Sigmoid colon (tissue), 7 donors: ENCODE measurements around the gene SMC4. TPM values are rescaled to one million over a fixed set of nuclear protein-coding genes. Genes with fewer than 3 reads are reported as not detected.

ENCODE experiments used
- DNase-seq: peaks from one replicate; pipeline ENCODE4 v3.0.0-alpha.2; 2019
- H3K27ac ChIP-seq, 4 donors: fragments of 200-600 bp; sonication (generic); one replicate each; pipeline ENCODE4 v1.5.1; 2016 to 2019; ENCODE audit warnings: mild to moderate bottlenecking in 1 of 4
- H3K27me3 ChIP-seq, 3 donors: fragments of 200-600 bp; sonication (generic); one replicate each; pipeline ENCODE4 v1.5.1; 2019; ENCODE audit warnings: mild to moderate bottlenecking in 1 of 3
- H3K36me3 ChIP-seq, 4 donors: fragments of 200-600 bp; sonication (generic); one replicate each; pipeline ENCODE4 v1.5.1; 2016 to 2019
- H3K4me1 ChIP-seq, 4 donors: fragments of 200-600 bp; sonication (generic); one replicate each; pipeline ENCODE4 v1.5.1; 2017 to 2019
- H3K4me3 ChIP-seq, 4 donors: fragments of 200-600 bp; sonication (generic); one replicate each; pipeline ENCODE4 v1.5.1; 2017 to 2019; ENCODE audit warnings: mild to moderate bottlenecking in 2 of 4, moderate library complexity in 1 of 4
- H3K9me3 ChIP-seq, 4 donors: fragments of 200-600 bp in 3 of 4; sonication (generic) in 3 of 4; one replicate each; pipeline versions ENCODE4 v1.5.1 to v1.6.1; 2013 to 2019
- CTCF ChIP-seq, 4 experiments: fragments of 450-650 bp in 3 of 4; fragments of 200-600 bp in 1 of 4; IDR thresholded peaks; one replicate each; pipeline ENCODE4 v1.5.1; 2016 to 2019; ENCODE audit warnings: antibody characterized with exemption in 4 of 4, mild to moderate bottlenecking in 3 of 4, moderate library complexity in 2 of 4
- EP300 ChIP-seq, 4 donors: sonication (generic); formaldehyde crosslinking; IDR thresholded peaks; one replicate each; pipeline ENCODE4 v1.6.1; 2017; ENCODE audit warnings: antibody characterized with exemption in 4 of 4
- POLR2A ChIP-seq, 2 donors: fragments of 450-650 bp; IDR thresholded peaks; one replicate each; pipeline ENCODE4 v1.6.1; 2016; ENCODE audit warnings: antibody characterized with exemption in 2 of 2, mild to moderate bottlenecking in 2 of 2, moderate library complexity in 2 of 2
- POLR2AphosphoS5 ChIP-seq, 4 donors: sonication (generic); formaldehyde crosslinking; IDR thresholded peaks; one replicate each; pipeline ENCODE4 v1.6.1; 2017; ENCODE audit warnings: antibody characterized with exemption in 4 of 4
- WGBS, 2 donors: extraction: QIAGEN DNeasy Blood & Tissue Kit; methylation state at CpG; one replicate each; pipeline ENCODE4 v1.1.7; 2013; 5-methylcytosine and 5-hydroxymethylcytosine counted together
- intact Hi-C: fragments of 100-400 bp; cut with DNase I; formaldehyde crosslinking; loops from one replicate; pipeline ENCODE4 v1.15.1; 2023
- polyA plus RNA-seq, 3 donors: library from polyadenylated mRNA; stranded (reverse); fragments of 200-250 nt; gene quantifications; one replicate each; pipeline ENCODE4 v1.2.3, GENCODE V29; 2013
- total RNA-seq, 4 donors: library from RNA; depleted of rRNA; stranded (reverse); fragments of >200 nt; gene quantifications; one replicate each; pipeline ENCODE4 v1.1.0, GENCODE V29; 2016
- donor health status: healthy with polysubstance abuse.
- donor health status: Bipolar disorder and iron deficiency.
- donor health status: healthy.

SMC4 gene
- total and polyA plus RNA-seq, 7 donors = 13.8 to 44.6 (median 28.0) TPM

- no peaks in the 10 kb centered on the region for H3K4me1 ChIP-seq
- 63 to 83% methylated on average over 3 of the region's 3 CpGs for WGBS, 2 donors
- H3K9me3 ChIP-seq = no peaks in the 10 kb centered on the region
- no peak for TF ChIP-seq EP300 (IDR thresholded peaks at IDR 0.05)
- TF ChIP-seq POLR2AphosphoS5 (IDR thresholded peaks at IDR 0.05) = no peak
- TF ChIP-seq CTCF (IDR thresholded peaks at IDR 0.05) = no peak
- no peak for TF ChIP-seq POLR2A (IDR thresholded peaks at IDR 0.05)
- DNase-seq = no peak
- no peak overlapping the region for H3K4me3 ChIP-seq
- intact Hi-C loops = no loop called here
- no peaks in the 10 kb centered on the region for H3K27me3 ChIP-seq
- no peak overlapping the region for H3K27ac ChIP-seq
- peaks cover 0 to 57% (median 4%) of the 10 kb centered on the region in 4 donors for H3K36me3 ChIP-seq
Measured at GRCh38 chr3:160417311-160417710, 17.9 kb downstream of the SMC4 start.

DNA sequence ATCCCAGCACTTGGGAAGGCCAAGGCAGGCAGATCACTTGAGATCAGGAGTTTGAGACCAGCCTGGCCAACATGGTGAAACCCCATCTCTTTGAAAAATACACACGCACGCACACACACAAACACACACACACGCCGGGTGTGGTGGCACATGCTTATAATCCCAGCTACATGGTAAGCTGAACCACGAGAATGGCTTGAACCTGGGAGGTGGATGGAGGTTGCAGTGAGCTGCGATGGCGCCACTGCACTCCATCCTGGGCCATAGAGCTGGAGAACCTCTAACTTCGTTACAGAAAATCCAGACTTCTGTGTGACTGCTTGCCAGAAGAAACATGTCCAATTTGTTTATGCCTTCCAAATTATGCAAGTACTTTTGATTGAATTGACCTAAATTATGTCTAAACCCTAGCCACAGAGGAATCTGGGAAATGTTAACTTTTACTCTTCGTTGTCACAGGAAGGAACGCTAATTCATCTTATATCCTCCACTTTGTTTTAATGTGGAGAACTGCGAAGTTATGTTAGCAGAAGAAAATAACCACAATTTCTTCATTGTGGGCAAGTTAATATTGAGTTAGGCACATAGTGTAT lies 28.5 kb downstream of the SMC4 start:
- no peaks in the 10 kb centered on the region for H3K9me3 ChIP-seq
- peaks cover 0 to 93% (median 25%) of the 10 kb centered on the region in 4 donors for H3K36me3 ChIP-seq
- TF ChIP-seq EP300 (IDR thresholded peaks at IDR 0.05) = no peak
- no peak for TF ChIP-seq POLR2AphosphoS5 (IDR thresholded peaks at IDR 0.05)
- no peak for TF ChIP-seq CTCF (IDR thresholded peaks at IDR 0.05)
- no peak for TF ChIP-seq POLR2A (IDR thresholded peaks at IDR 0.05)
- DNase-seq = no peak
- no peaks in the 10 kb centered on the region for H3K27me3 ChIP-seq
- no peak overlapping the region for H3K4me3 ChIP-seq
- H3K4me1 ChIP-seq = no peaks in the 10 kb centered on the region
- 89 to 96% methylated on average over 11 of the region's 11 CpGs for WGBS, 2 donors
- intact Hi-C loops = no loop called here
- no peak overlapping the region for H3K27ac ChIP-seq

DNA sequence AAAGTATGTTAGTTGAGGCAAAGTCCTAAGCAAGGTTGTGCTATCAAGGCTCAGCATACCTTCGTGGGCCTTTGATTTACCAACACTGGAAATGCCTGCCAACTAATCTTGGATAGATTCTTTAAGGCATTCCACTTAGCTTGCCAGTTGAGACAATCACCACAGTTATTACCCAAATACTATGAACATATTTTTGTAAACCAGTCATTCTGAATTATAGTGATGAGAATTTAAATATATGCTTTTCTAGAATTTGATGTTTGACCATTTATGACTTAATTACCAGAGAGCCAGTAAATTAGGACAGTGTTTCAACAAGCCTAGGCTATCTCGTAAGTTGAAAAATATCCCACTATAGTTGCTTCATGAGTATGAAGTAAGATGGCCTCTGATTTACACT lies 34.6 kb downstream of the SMC4 start:
- Histone ChIP-seq H3K36me3 (peaks cover 0 to 53% (median 14%) of the 10 kb centered on the region in 4 donors), H3K4me1 (no peaks in the 10 kb centered on the region), H3K4me3 (no peak overlapping the region), H3K27ac (no peak overlapping the region), H3K27me3 (no peaks in the 10 kb centered on the region), H3K9me3 (no peaks in the 10 kb centered on the region)
- WGBS, 2 donors = 79 to 81% methylated on average over 2 of the region's 2 CpGs
- no peak for TF ChIP-seq EP300 (IDR thresholded peaks at IDR 0.05)
- TF ChIP-seq POLR2A (IDR thresholded peaks at IDR 0.05) = no peak
- no peak for DNase-seq
- intact Hi-C loops = no loop called here

GRCh38 chr3:160435095-160435494 lies 35.6 kb downstream of the SMC4 start:
- H3K36me3 ChIP-seq = peaks cover 0 to 47% (median 12%) of the 10 kb centered on the region in 4 donors
- no peak overlapping the region for H3K27ac ChIP-seq
- intact Hi-C loops = no loop called here
- no peaks in the 10 kb centered on the region for H3K9me3 ChIP-seq
- H3K27me3 ChIP-seq = no peaks in the 10 kb centered on the region
- no peak for DNase-seq
- TF ChIP-seq CTCF (IDR thresholded peaks at IDR 0.05) (no peak), POLR2A (IDR thresholded peaks at IDR 0.05) (no peak), EP300 (IDR thresholded peaks at IDR 0.05) (no peak), POLR2AphosphoS5 (IDR thresholded peaks at IDR 0.05) (no peak)
- H3K4me1 ChIP-seq = no peaks in the 10 kb centered on the region
- no peak overlapping the region for H3K4me3 ChIP-seq
- 95 to 96% methylated on average over 2 of the region's 2 CpGs for WGBS, 2 donors

DNA sequence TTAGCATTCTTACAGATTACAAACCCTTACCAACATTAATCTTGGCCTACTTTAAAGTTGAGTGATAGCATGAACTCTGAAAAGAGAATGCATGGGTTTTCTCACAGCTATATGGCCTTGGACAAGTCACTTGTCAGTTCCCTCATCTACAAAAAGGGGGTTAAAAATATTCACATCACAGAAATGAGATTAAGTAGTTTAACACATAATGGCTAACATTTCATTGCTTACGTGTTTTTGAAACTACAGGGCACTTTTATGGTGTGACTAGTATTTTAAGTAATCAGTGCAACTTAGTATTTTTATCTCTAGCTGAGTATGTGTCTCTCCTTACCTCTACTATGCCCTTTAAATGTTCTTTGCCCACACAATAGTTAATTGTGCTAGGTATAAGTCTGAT lies 36.3 kb downstream of the SMC4 start:
- Histone ChIP-seq H3K36me3 (peaks cover 0 to 41% (median 12%) of the 10 kb centered on the region in 4 donors), H3K27ac (no peak overlapping the region), H3K4me3 (no peak overlapping the region), H3K4me1 (no peaks in the 10 kb centered on the region), H3K9me3 (no peaks in the 10 kb centered on the region), H3K27me3 (no peaks in the 10 kb centered on the region)
- no peak for TF ChIP-seq POLR2AphosphoS5 (IDR thresholded peaks at IDR 0.05)
- no peak for TF ChIP-seq POLR2A (IDR thresholded peaks at IDR 0.05)
- TF ChIP-seq EP300 (IDR thresholded peaks at IDR 0.05) = no peak
- TF ChIP-seq CTCF (IDR thresholded peaks at IDR 0.05) = no peak
- no peak for DNase-seq
- intact Hi-C loops = no loop called here
- 87 to 89% methylated on average over 1 of the region's 1 CpG for WGBS, 2 donors
